ENCODE data around the gene MOB3B.
A peak's percentile ranks its signal among the peaks of the same experiment; 100 is the strongest.

Gene MOB3B

GRCh38 chr9:27414220-27414761, 115.3 kb downstream of the MOB3B start:
- no peak for DNase-seq

GRCh38 chr9:27413511-27414219, 115.9 kb downstream of the MOB3B start:
- DNase-seq = no peak

DNA sequence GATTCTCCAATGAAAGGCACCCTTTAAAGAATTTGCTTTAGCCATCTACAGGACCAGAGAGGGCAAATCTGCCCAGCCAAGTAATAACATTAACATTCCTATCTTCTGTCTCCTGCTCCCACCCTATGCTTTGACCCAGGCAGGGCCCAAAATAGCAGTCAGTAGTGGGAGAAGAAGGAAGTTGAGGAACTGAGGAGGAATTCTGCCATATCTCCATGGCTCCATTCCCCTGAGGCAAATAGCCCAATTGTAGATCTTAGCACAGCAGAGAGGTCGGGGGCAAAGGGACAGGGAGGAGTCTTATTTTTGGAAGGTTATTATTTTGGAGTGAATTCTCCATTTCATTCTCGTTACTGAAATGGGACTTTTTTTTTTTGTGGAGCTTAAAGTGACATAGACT, 116.7 kb downstream of the MOB3B start:
- DNase-seq = no peak

- DNase-seq = no peak
Observed at GRCh38 chr9:27412081-27412480, 117.5 kb downstream of the MOB3B start.

DNA sequence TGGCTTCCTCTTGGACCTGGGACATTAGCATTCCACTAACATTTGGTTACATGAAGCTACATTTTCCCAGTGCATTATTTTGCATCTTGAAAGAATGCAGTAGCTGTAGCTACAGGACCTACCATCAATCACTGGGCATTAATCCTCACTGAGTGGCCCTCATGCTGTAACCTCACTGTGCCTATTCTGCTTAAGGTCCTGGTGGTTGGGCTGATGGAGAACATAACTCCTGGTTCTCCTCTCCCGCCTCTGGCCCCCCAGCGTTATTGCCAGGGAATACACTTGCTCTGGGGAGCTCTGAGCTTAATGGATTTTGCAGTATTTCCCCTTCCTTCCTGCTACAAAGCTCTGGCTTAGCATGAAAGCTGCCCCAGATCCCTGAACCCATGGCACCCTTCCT, 121.1 kb downstream of the MOB3B start:
- no peak for DNase-seq

- no peak for DNase-seq
Observed at GRCh38 chr9:27408001-27408400, 121.6 kb downstream of the MOB3B start.

DNA sequence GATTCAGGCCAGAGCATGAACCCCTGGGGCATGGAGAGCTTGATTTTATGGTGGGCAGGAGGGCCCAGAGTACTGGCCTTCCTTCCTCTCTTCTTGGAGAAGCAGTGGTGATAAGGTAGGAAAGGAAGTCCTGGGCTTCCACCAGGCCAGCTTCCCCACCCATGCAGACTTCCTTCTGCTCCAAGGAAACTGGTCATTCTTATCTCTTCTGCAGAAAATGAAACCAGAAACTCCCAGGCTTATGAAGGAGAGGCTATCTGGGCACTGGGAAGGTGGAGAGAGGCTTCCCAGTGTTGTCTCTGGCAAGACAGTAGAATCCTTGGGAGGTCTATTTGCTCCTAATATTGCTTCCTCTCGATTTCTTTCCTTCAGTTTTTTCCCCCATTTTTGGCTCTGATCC, 122.1 kb downstream of the MOB3B start:
- DNase-seq = no peak

- DNase-seq = no peak
Observed at GRCh38 chr9:27404661-27405060, 125.0 kb downstream of the MOB3B start.

- DNase-seq = no peak
Observed at GRCh38 chr9:27402626-27403025, 127.0 kb downstream of the MOB3B start.

GRCh38 chr9:27400334-27400880, 129.2 kb downstream of the MOB3B start:
- DNase-seq = peak in 2 of 3 experiments; percentile 2 to 44

DNA sequence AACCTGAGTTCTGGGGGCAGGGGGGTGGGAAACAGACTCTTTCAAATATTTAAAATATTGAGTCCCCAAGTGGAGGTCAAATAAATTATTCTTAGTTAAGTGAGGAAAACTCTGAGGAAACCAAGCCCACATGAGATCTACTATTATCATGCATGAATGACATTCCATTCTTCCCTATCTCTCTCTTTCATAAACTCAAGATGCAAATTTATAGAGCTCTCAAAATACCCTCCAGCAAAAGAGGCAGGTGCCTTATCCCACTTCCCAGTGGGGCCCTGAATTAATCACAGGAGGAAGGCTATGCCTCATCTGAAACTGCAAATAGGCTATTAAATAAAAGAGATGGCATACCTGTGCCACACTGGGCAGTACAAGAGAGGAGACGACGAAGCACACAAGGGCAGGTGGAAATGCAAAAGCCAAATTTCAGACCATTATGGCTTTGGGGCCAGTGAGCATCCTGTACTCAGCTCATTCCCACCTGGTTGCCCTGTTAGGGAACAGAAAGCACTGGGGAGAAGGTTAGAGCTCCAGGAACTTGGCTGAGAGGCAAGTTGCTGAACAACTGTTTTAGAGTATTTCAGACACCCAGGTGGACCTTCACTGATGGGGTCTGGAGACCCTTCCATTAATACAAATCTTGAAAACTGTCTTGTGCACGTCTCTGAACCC, 130.5 kb downstream of the MOB3B start:
- peak; percentile 13 to 76 (median 73) for DNase-seq

DNA sequence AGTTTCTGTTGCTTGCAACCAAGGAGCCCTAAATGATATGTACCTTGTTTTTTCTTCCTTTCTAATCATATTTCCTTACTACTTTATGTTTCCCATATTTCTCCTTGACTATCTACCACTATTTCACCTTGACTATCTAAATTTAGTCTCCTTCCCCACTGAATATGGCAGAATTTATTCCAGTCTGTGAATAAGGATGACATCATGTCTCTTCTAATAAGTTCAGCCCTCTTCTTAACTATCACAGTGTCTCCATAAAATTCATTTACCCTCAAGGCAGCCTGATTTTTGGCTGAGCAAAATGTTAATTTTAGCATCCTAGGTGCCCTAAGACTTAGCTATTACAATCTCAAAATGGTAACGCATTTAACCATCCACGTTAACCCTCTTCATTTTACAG, 133.1 kb downstream of the MOB3B start:
- no peak for DNase-seq

- DNase-seq = peak in 2 of 3 experiments; percentile 3 to 60
Observed at GRCh38 chr9:27395484-27395921, 134.1 kb downstream of the MOB3B start.

DNA sequence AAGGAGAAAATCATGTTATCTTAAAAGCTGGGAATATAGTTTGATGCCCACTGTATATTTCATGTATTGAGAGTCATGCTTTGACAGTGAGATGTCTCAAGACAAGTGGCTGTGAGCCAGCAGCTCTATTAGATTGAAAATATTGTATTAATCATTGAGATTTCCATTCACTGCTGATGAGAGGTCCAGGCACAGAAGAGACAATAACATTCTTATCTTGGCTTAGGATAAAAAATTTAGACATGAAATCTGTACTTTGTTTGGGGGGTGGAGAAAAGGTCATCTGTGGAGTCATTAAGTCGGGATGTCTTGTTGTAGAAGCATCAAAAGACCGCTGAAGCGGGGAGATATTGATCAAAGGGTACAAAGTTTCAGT, 134.8 kb downstream of the MOB3B start:
- DNase-seq = no peak

DNA sequence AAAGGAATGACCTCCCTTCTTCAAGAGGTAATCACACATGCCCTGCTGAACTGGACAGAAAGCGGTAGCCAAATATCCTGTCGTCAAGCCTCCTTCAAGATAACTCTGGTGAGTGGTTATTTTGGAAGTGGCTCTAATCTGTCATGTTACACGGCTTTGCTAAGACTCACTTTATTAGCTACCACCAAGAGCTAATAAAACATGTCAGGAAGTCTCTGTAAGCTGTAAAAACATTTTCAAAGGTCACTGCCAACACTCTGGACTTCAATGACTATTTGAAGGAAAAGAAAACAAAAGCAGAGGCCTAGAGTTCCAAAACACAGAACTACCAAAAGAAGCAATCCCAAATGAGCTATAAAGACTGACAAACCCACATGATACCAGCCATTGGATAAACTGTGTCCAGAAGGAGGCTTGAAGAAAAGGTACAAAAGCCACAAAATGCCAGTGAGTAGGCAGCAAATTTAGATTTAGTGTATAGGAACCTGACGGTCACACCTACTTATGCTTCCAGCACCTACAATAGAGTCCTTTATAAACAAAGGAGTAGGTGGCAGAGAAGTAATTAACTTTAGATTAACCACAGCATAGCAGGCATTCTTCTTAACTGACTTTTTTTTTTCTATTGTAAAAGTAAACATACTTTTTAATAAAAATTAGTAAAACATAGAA, 135.3 kb downstream of the MOB3B start:
- no peak for DNase-seq

GRCh38 chr9:27393054-27393846, 136.4 kb downstream of the MOB3B start:
- DNase-seq = no peak

- no peak for DNase-seq
Observed at GRCh38 chr9:27392451-27392850, 137.2 kb downstream of the MOB3B start.

DNA sequence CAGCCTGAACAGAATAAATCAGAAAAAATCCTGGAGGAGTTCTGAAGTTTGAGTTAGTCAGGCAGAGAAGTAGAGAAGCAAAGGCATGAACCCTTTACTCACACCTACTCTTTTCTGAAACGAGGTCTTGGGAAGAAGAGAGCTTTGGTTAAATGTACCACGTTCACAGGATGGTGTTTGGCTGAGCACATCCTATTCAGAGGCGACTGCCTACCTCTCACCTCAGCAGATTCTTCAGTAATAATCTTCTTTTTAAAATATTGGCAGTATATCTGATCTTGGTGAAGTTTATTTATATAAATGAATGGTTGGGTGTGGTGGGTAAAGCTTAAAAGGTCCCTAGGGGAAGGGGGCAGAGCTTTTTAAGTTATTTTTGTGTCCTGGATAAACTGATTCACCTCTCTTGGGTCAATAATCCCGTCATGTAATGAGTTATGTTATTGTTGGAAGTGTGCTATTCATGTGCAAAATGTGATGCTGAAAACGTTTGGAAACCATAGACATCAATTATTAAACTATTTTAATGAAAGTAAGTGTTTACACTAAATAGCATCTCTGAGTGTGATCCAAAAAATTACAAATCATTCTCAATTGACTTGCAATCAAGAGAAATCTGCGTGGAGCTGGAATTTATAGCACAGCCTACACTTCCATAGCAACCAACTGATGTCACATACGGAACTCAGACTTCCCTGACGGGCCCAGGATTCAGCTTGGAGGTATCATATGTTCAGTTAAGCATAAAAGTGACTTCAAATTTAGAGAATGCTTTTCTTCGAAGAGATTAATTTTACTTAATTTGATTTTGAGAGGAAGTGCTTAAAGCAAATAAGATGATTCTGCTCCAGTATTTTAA, 138.3 kb downstream of the MOB3B start:
- peak in 1 of 3 experiments; percentile 10 for DNase-seq

- peak in 2 of 3 experiments; percentile 1 to 10 for DNase-seq
Observed at GRCh38 chr9:27388150-27388549, 141.5 kb downstream of the MOB3B start.

DNA sequence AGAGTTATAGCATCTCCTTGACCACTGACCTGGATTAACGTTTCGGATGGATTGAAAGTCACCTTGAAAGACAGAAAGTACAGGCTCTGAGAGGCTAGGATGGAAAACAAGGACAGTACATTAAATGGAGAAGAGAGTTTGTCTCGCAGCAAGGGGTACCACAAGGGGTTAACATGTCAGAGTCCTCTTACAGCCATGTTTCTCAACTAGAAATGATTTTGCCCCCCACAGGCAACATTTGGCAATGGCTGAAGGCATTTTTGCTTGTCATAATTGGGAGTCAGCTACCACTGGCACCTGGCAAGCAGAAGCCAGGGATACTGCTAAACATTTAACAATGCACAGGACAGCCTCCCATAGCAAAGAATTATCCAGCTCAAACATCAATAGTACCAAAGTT, 141.9 kb downstream of the MOB3B start:
- no peak for DNase-seq

DNA sequence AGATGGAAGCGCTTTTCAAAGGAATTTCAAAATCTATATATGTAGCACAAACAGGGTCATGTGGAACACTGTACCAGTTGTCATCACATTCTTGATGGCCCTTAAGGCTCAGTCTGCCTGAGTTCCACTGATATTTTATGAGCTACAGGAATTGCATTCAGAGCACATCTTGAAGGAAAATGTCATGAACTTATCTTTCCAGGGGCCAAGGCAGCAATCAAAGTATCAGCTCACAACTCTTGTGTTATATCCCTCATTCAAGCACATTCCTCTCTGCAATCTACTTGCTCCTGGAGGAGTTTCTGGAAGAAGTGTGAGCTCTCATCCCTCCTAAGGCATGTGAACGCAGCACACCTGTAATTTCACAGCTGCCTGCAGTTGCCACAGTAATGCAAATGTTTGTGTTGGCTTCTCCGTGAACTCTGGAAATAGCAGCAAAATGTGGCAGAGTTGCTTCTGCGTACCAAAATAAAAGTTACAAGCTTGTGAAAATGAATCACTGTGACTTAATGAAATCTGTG, 143.0 kb downstream of the MOB3B start:
- DNase-seq = no peak

Data from NCI-H1417 (cell line).